Natural killer cell (primary cell): Measurements from ENCODE around the gene LEMD3. TPM values are rescaled to one million over a fixed set of nuclear protein-coding genes. Genes with fewer than 3 reads are reported as not detected.

Experiments used
- ATAC-seq, 3 donors: fragments of 150-1000 bp in 2 of 3; fragments of 200-7000 bp in 1 of 3; cut with Tn5 transposase; 1 replicate in 1 of 3; 2 replicates in 2 of 3; pipeline ENCODE4 v1.10.0; 2021; ENCODE audit warnings: mild to moderate bottlenecking in 2 of 3, moderate library complexity in 2 of 3
- DNase-seq, 2 donors: peaks; one replicate each; pipeline versions ENCODE4 v3.0.0 to v3.0.0-alpha.2; 2013 to 2021; ENCODE audit warnings: mixed read lengths in 1 of 2
- H3K27ac ChIP-seq: one replicate; pipeline ENCODE4 v1.5.1; 2013; ENCODE audit warnings: mild to moderate bottlenecking, low read length
- H3K27me3 ChIP-seq: one replicate; pipeline ENCODE4 v1.6.1; 2013; ENCODE audit warnings: low read length; ENCODE audit not compliant: control insufficient read depth, insufficient read depth
- H3K36me3 ChIP-seq: one replicate; pipeline ENCODE4 v1.6.1; 2013; ENCODE audit warnings: low read length; ENCODE audit not compliant: control insufficient read depth, insufficient read depth
- H3K4me1 ChIP-seq: one replicate; pipeline ENCODE4 v1.6.1; 2013; ENCODE audit warnings: low read length; ENCODE audit not compliant: control insufficient read depth, insufficient read depth
- H3K4me3 ChIP-seq: one replicate; pipeline ENCODE4 v1.5.1; 2013; ENCODE audit warnings: low read length
- H3K9me3 ChIP-seq: one replicate; pipeline ENCODE4 v1.6.1; 2013; ENCODE audit warnings: low read length; ENCODE audit not compliant: control insufficient read depth, insufficient read depth
- H3K27ac Mint-ChIP-seq, 2 donors: one replicate each; pipeline ENCODE4 v1.8.0; 2022; ENCODE audit warnings: mild to moderate bottlenecking in 2 of 2, mixed read lengths in 2 of 2, moderate library complexity in 1 of 2
- H3K27me3 Mint-ChIP-seq, 2 donors: one replicate each; pipeline ENCODE4 v1.8.0; 2022; ENCODE audit warnings: low read depth in 2 of 2, mixed read lengths in 2 of 2
- H3K36me3 Mint-ChIP-seq: one replicate; pipeline ENCODE4 v1.8.0; 2022; ENCODE audit warnings: mixed read lengths
- H3K4me1 Mint-ChIP-seq, 2 donors: one replicate each; pipeline ENCODE4 v1.8.0; 2022; ENCODE audit warnings: mixed read lengths in 2 of 2
- H3K4me3 Mint-ChIP-seq: one replicate; pipeline ENCODE4 v1.8.0; 2022; ENCODE audit warnings: mild to moderate bottlenecking, moderate library complexity, mixed read lengths
- H3K9me3 Mint-ChIP-seq, 2 donors: one replicate each; pipeline ENCODE4 v1.8.0; 2022; ENCODE audit warnings: mixed read lengths in 2 of 2
- CTCF ChIP-seq: fragments of 200-600 bp; IDR thresholded peaks from one replicate; pipeline ENCODE4 v1.8.0; 2022; ENCODE audit warnings: antibody characterized with exemption
- WGBS: methylation state at CpG from one replicate; pipeline ENCODE4 v1.1.7; 2013; ENCODE audit warnings: missing lambda C conversion rate; ENCODE audit not compliant: insufficient coverage; 5-methylcytosine and 5-hydroxymethylcytosine counted together
- intact Hi-C: fragments of 100-400 bp; cut with micrococcal nuclease; formaldehyde crosslinking; loops from one replicate; pipeline ENCODE4 v1.14.2; 2022
- total RNA-seq, 4 donors: library from RNA; stranded (reverse); fragments of 120-200 nt in 1 of 4; gene quantifications; one replicate each; pipeline versions ENCODE4 v1.2.3 to v1.2.4, GENCODE V29; 2013 to 2022

The LEMD3 gene
- total RNA-seq, 3 donors from 2014 or later (not counting 1 experiment from before 2014, with no cell fraction given): 67.3 to 76.2 (median 71.1) TPM

GRCh38 chr12:65259501-65259900 lies 90.1 kb downstream of the LEMD3 start:
- no peak overlapping the region for H3K4me3 Mint-ChIP-seq
- H3K9me3 Mint-ChIP-seq: peaks cover 0 to 2% of the 10 kb centered on the region in 2 donors
- H3K4me1 ChIP-seq: no peaks in the 10 kb centered on the region
- H3K4me1 Mint-ChIP-seq: no peaks in the 10 kb centered on the region
- ATAC-seq (no peak), DNase-seq (no peak)
- no peaks in the 10 kb centered on the region for H3K9me3 ChIP-seq
- H3K27ac Mint-ChIP-seq: no peak overlapping the region
- H3K36me3 ChIP-seq: no peaks in the 10 kb centered on the region
- TF ChIP-seq CTCF: no peak
- intact Hi-C loops: no loop called here
- H3K27me3 ChIP-seq: no peaks in the 10 kb centered on the region
- no peaks in the 10 kb centered on the region for H3K36me3 Mint-ChIP-seq
- no peak overlapping the region for H3K27ac ChIP-seq
- H3K27me3 Mint-ChIP-seq: peaks cover 0 to 12% of the 10 kb centered on the region in 2 donors
- no peak overlapping the region for H3K4me3 ChIP-seq

GRCh38 chr12:65263777-65264176 lies 94.4 kb downstream of the LEMD3 start:
- H3K4me3 Mint-ChIP-seq: no peak overlapping the region
- H3K27ac ChIP-seq: no peak overlapping the region
- DNase-seq (no peak), ATAC-seq (no peak)
- no peak overlapping the region for H3K4me3 ChIP-seq
- peaks cover 2% of the 10 kb centered on the region for H3K27me3 ChIP-seq
- H3K4me1 Mint-ChIP-seq: no peaks in the 10 kb centered on the region
- TF ChIP-seq CTCF: no peak
- peaks cover 10 to 35% of the 10 kb centered on the region in 2 donors for H3K27me3 Mint-ChIP-seq
- 89% methylated on average over 3 of the region's 4 CpGs for WGBS
- no peak overlapping the region for H3K27ac Mint-ChIP-seq
- H3K36me3 Mint-ChIP-seq: no peaks in the 10 kb centered on the region
- H3K9me3 Mint-ChIP-seq: peaks cover 0 to 2% of the 10 kb centered on the region in 2 donors
- no peaks in the 10 kb centered on the region for H3K36me3 ChIP-seq
- H3K4me1 ChIP-seq: no peaks in the 10 kb centered on the region
- intact Hi-C loops: no loop called here
- H3K9me3 ChIP-seq: no peaks in the 10 kb centered on the region

GRCh38 chr12:65266408-65266807 lies 97.0 kb downstream of the LEMD3 start:
- H3K4me1 Mint-ChIP-seq: no peaks in the 10 kb centered on the region
- TF ChIP-seq CTCF: no peak

GRCh38 chr12:65269603-65270002 lies 100.2 kb downstream of the LEMD3 start:
- H3K27me3 Mint-ChIP-seq: peaks cover 16 to 27% of the 10 kb centered on the region in 2 donors
- no peaks in the 10 kb centered on the region for H3K9me3 Mint-ChIP-seq

More at GRCh38 chr12:65266408-65266807, 97.0 kb downstream of the LEMD3 start:
- H3K36me3 ChIP-seq: no peaks in the 10 kb centered on the region
- no peak overlapping the region for H3K4me3 ChIP-seq
- no peak for DNase-seq
- ATAC-seq: no peak
- H3K27me3 Mint-ChIP-seq: peaks cover 10 to 23% of the 10 kb centered on the region in 2 donors
- H3K4me3 Mint-ChIP-seq: no peak overlapping the region
- no peaks in the 10 kb centered on the region for H3K9me3 Mint-ChIP-seq
- 100% methylated on average over 2 of the region's 3 CpGs for WGBS
- no peaks in the 10 kb centered on the region for H3K9me3 ChIP-seq
- no peak overlapping the region for H3K27ac ChIP-seq
- intact Hi-C loops: no loop called here
- H3K36me3 Mint-ChIP-seq: no peaks in the 10 kb centered on the region
- no peaks in the 10 kb centered on the region for H3K4me1 ChIP-seq
- H3K27ac Mint-ChIP-seq: no peak overlapping the region
- H3K27me3 ChIP-seq: peaks cover 2% of the 10 kb centered on the region

More at GRCh38 chr12:65269603-65270002, 100.2 kb downstream of the LEMD3 start:
- intact Hi-C loops: no loop called here
- ATAC-seq (no peak), DNase-seq (no peak)
- no peak overlapping the region for H3K27ac ChIP-seq
- peaks cover 2% of the 10 kb centered on the region for H3K27me3 ChIP-seq
- H3K4me1 Mint-ChIP-seq: no peaks in the 10 kb centered on the region
- TF ChIP-seq CTCF: no peak
- no peaks in the 10 kb centered on the region for H3K4me1 ChIP-seq
- WGBS: no CpG with 5 or more reads among the region's 1 CpG
- no peaks in the 10 kb centered on the region for H3K9me3 ChIP-seq
- no peaks in the 10 kb centered on the region for H3K36me3 ChIP-seq
- no peak overlapping the region for H3K4me3 Mint-ChIP-seq
- no peak overlapping the region for H3K4me3 ChIP-seq
- no peak overlapping the region for H3K27ac Mint-ChIP-seq
- H3K36me3 Mint-ChIP-seq: no peaks in the 10 kb centered on the region
